Measurements from ENCODE around the gene SLC25A21.

Gene SLC25A21

DNA sequence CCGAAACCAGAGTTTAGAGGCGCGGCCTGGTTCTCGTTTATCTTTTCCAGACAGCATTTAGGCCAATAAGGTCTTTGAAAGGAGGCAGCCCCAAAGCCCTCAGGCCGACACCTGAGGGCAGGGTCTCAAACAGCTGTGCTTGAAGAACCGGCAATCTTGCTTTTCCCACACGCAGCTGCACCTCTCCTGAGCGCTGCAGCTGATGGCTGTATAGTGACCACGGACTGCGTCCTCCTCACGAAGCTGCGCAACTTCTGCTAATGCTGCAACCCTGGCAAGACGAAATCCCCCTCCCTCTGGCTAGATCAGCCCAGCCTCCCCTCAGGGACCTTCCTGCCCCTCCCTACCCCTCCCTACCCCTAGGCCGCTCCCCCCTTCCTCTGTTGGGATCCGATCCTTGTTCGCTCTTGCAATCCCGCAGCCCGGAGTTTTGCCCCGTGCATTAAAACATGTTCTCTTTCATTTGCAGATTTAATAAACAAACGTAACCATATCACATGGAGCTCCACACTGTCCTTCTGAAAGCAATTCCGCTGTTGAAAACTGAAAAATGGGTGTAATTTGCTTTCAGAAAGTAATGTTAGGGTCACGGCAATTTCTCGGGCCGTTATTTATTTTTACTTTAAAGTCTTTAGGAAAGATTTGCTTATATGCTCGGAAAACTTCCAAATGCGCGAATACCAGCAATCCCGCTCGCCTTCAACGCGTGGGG, 515.6 kb downstream of the SLC25A21 start:
- TF ChIP-seq NFIC (IDR thresholded peaks at IDR 0.05): no peak
- TF ChIP-seq EP300 (IDR thresholded peaks at IDR 0.05; ENCODE audit: borderline replicate concordance): no peak
- TF ChIP-seq TAF1 (IDR thresholded peaks at IDR 0.05; ENCODE audit: low read depth): no peak
- TF ChIP-seq TCF12 (IDR thresholded peaks at IDR 0.05; ENCODE audit: low read depth): no peak

DNA sequence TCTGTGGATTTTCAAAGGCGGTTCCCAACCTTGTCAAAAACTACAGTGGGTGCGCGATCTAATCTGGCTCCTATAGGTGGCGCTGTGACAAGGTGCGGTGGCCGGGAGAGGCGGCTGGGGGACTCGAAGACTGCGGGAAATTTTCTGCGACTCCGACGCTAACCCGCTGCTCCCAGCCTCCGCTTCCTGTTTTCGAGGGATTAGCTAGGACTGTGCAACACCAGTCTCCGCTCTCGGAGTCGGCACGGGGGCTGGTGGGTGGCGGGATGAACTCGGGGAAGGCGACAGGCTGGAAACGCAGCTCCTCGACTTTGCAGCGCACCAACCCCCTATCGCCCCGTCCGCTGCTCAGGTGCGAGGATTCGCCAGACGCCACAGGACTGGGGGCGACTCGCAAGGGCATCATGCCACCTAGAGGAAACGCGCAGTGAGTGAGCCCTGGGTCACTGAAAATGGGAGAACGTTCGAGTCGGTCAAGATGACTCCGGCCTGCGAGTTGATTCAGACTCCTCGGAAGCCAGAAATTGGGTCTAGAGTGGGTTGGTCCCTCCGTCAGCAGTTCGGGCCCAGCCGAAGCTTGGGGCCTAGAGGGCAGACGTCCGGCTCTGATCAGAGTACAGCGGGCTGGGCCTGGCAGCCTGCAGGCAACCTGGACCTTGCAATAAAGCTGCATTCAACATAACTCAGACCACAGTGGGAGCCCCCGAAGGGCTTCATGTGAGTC, 516.3 kb downstream of the SLC25A21 start:
- TF ChIP-seq TCF12 (IDR thresholded peaks at IDR 0.05; ENCODE audit: low read depth) (no peak), TAF1 (IDR thresholded peaks at IDR 0.05; ENCODE audit: low read depth) (no peak), RAD21 (IDR thresholded peaks at IDR 0.05; ENCODE audit: low read depth) (no peak), NFIC (IDR thresholded peaks at IDR 0.05) (no peak), ZBTB7A (IDR thresholded peaks at IDR 0.05; ENCODE audit: low read depth) (no peak), FOXM1 (IDR thresholded peaks at IDR 0.05; ENCODE audit: borderline replicate concordance, low read depth) (no peak), TEAD4 (IDR thresholded peaks at IDR 0.05) (no peak), YY1 (IDR thresholded peaks at IDR 0.05; ENCODE audit: low read depth) (no peak), EP300 (IDR thresholded peaks at IDR 0.05; ENCODE audit: borderline replicate concordance) (no peak)
- TF ChIP-seq, protein P1, sequence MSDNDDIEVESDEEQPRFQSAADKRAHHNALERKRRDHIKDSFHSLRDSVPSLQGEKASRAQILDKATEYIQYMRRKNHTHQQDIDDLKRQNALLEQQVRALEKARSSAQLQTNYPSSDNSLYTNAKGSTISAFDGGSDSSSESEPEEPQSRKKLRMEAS (IDR thresholded peaks at IDR 0.05): no peak
- TF ChIP-seq, protein P2, sequence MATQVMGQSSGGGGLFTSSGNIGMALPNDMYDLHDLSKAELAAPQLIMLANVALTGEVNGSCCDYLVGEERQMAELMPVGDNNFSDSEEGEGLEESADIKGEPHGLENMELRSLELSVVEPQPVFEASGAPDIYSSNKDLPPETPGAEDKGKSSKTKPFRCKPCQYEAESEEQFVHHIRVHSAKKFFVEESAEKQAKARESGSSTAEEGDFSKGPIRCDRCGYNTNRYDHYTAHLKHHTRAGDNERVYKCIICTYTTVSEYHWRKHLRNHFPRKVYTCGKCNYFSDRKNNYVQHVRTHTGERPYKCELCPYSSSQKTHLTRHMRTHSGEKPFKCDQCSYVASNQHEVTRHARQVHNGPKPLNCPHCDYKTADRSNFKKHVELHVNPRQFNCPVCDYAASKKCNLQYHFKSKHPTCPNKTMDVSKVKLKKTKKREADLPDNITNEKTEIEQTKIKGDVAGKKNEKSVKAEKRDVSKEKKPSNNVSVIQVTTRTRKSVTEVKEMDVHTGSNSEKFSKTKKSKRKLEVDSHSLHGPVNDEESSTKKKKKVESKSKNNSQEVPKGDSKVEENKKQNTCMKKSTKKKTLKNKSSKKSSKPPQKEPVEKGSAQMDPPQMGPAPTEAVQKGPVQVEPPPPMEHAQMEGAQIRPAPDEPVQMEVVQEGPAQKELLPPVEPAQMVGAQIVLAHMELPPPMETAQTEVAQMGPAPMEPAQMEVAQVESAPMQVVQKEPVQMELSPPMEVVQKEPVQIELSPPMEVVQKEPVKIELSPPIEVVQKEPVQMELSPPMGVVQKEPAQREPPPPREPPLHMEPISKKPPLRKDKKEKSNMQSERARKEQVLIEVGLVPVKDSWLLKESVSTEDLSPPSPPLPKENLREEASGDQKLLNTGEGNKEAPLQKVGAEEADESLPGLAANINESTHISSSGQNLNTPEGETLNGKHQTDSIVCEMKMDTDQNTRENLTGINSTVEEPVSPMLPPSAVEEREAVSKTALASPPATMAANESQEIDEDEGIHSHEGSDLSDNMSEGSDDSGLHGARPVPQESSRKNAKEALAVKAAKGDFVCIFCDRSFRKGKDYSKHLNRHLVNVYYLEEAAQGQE (IDR thresholded peaks at IDR 0.05; ENCODE audit: low read depth): no peak
- TF ChIP-seq, protein P3, sequence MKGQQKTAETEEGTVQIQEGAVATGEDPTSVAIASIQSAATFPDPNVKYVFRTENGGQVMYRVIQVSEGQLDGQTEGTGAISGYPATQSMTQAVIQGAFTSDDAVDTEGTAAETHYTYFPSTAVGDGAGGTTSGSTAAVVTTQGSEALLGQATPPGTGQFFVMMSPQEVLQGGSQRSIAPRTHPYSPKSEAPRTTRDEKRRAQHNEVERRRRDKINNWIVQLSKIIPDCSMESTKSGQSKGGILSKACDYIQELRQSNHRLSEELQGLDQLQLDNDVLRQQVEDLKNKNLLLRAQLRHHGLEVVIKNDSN (IDR thresholded peaks at IDR 0.05): no peak

DNA sequence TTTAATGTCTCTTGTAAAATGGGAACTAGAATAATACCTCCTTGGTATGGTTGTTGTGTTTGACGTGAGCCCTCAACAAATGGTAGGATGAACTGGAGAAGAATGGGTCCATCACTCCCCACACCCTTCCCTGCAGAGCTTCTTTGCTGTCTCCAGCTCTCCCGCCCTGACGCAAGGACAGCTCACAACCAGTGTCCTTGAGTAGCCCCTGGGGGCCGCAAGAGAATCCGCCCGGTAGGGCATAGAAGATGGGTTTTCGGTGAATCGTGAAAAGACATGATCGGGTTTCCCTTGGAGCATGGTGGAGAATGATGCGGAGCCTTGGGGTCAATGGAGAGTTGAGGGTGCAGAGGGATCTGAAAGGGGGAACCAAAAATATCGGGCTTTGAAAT, 516.8 kb downstream of the SLC25A21 start:
- no peak for TF ChIP-seq CEBPB (IDR thresholded peaks at IDR 0.05)
- no peak for TF ChIP-seq EP300 (IDR thresholded peaks at IDR 0.05; ENCODE audit: borderline replicate concordance)
- no peak for TF ChIP-seq TAF1 (IDR thresholded peaks at IDR 0.05; ENCODE audit: low read depth)
- TF ChIP-seq RAD21 (IDR thresholded peaks at IDR 0.05; ENCODE audit: low read depth): no peak
- TF ChIP-seq TCF12 (IDR thresholded peaks at IDR 0.05; ENCODE audit: low read depth): no peak
- TF ChIP-seq, protein P2 (IDR thresholded peaks at IDR 0.05; ENCODE audit: low read depth): no peak
- TF ChIP-seq, protein P3 (IDR thresholded peaks at IDR 0.05): no peak
- TF ChIP-seq ZBTB7A (IDR thresholded peaks at IDR 0.05; ENCODE audit: low read depth): no peak
- TF ChIP-seq, protein P1 (IDR thresholded peaks at IDR 0.05): no peak
- TF ChIP-seq CREB1 (IDR thresholded peaks at IDR 0.05; ENCODE audit: low read depth): no peak
- no peak for TF ChIP-seq TEAD4 (IDR thresholded peaks at IDR 0.05)
- no peak for TF ChIP-seq NFIC (IDR thresholded peaks at IDR 0.05)
- TF ChIP-seq FOXM1 (IDR thresholded peaks at IDR 0.05; ENCODE audit: borderline replicate concordance, low read depth): no peak

DNA sequence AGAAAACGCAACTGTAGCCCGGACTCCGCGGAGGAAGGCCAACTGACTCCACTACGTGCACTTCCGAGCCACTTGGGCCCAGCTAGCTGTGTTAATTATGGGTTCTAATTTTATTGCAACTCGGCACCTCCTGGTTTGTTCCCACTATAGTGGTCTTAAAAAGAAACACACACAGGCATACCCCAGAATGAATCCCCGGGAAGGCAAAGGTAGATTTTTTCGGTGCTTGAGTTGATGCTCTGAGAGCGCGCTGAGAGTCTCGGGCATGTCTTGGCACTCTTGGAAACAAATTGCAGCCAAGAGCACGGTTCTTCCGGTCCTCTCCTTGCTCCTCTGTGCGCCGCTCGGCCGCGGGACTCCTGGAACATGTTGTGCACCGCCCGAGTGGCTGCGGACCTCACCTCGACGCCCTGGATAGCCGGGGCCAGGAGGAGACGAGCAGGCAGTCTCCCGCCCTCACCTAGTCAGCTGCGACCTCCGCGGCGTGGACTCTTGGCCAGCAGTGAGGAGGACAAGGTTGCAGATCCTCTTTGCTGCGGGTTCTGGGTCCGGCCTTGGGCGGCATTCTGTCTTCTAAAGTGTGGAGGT, 517.5 kb downstream of the SLC25A21 start:
- TF ChIP-seq, protein P3 (IDR thresholded peaks at IDR 0.05): no peak
- TF ChIP-seq EGR1 (IDR thresholded peaks at IDR 0.05) (no peak), FOXM1 (IDR thresholded peaks at IDR 0.05; ENCODE audit: borderline replicate concordance, low read depth) (no peak), EP300 (IDR thresholded peaks at IDR 0.05; ENCODE audit: borderline replicate concordance) (no peak), ZBTB7A (IDR thresholded peaks at IDR 0.05; ENCODE audit: low read depth) (no peak), TCF12 (IDR thresholded peaks at IDR 0.05; ENCODE audit: low read depth) (no peak), TEAD4 (IDR thresholded peaks at IDR 0.05) (no peak), YY1 (IDR thresholded peaks at IDR 0.05; ENCODE audit: low read depth) (no peak), NFIC (IDR thresholded peaks at IDR 0.05) (no peak), TAF1 (IDR thresholded peaks at IDR 0.05; ENCODE audit: low read depth) (no peak), RAD21 (IDR thresholded peaks at IDR 0.05; ENCODE audit: low read depth) (no peak), CEBPB (IDR thresholded peaks at IDR 0.05) (no peak), CREB1 (IDR thresholded peaks at IDR 0.05; ENCODE audit: low read depth) (no peak)
- TF ChIP-seq, protein P2 (IDR thresholded peaks at IDR 0.05; ENCODE audit: low read depth): no peak
- TF ChIP-seq, protein P1 (IDR thresholded peaks at IDR 0.05): no peak
